GM12878 (cell line): ENCODE data around the gene MGLL. TPM values are rescaled to one million over a fixed set of nuclear protein-coding genes. Genes with fewer than 3 reads are reported as not detected.

ENCODE experiments used
- ATAC-seq: fragments of 200-7000 bp; cut with Tn5 transposase; 3 replicates; pipeline ENCODE4 v1.9.1; 2020; ENCODE audit warnings: mild to moderate bottlenecking, moderate library complexity
- BruUV-seq: library from RNA; stranded (reverse); fragments of 400-500 nt; replicated peaks from 2 replicates; lab custom pipeline; 2021; lab: Mats Ljungman, UMichigan
- CTCF ChIA-PET: fragments of 300-600 bp; sonication (Branson Sonifier 250); formaldehyde crosslinking; extraction: SDS; loops from one replicate; lab custom pipeline; 2021; ENCODE audit warnings: inconsistent platforms; lab: Yijun Ruan, JAX
- POLR2A ChIA-PET: fragments of 350-600 bp; formaldehyde crosslinking; extraction: SDS; loops from one replicate; lab custom pipeline; 2021; ENCODE audit warnings: inconsistent platforms; lab: Charles Lee
- RAD21 ChIA-PET: fragments of 300-600 bp; sonication (Branson Sonifier 250); formaldehyde crosslinking; loops from one replicate; lab custom pipeline; 2023; ENCODE audit warnings: antibody characterized with exemption; ENCODE audit not compliant: unreplicated experiment; lab: Charles Lee
- SMC1A ChIA-PET: fragments of 300-600 bp; sonication (Branson Sonifier 250); formaldehyde crosslinking; loops from one replicate; lab custom pipeline; 2023; ENCODE audit not compliant: unreplicated experiment, uncharacterized antibody; lab: Charles Lee
- DNase-seq: peaks from one replicate; pipeline ENCODE4 v3.0.0-alpha.2; 2011; ENCODE audit warnings: low read depth, low spot score
- FAIRE-seq: peaks from 3 replicates; lab custom pipeline; 2011; peaks lifted over from hg19 to GRCh38; lab: Jason Lieb, UNC
- H2AFZ ChIP-seq: 2 replicates; pipeline ENCODE4 v1.6.0; 2011; ENCODE audit warnings: low read depth, low read length, control low read depth; ENCODE audit not compliant: control insufficient read depth
- H3K27ac ChIP-seq: 2 replicates; pipeline ENCODE4 v1.5.1; 2011; ENCODE audit warnings: control low read depth; ENCODE audit not compliant: control insufficient read depth, insufficient read depth
- H3K27me3 ChIP-seq, 2 experiments: replicated peaks in 1 of 2; 2 replicates each; pipeline versions ENCODE4 v1.6.0 to v1.6.1; 2011; ENCODE audit warnings: low read length in 1 of 2; ENCODE audit not compliant: control insufficient read depth in 2 of 2, insufficient read depth in 2 of 2
- H3K36me3 ChIP-seq, 2 experiments: 2 replicates each; pipeline ENCODE4 v1.5.1; 2011; ENCODE audit warnings: low read length in 1 of 2; ENCODE audit not compliant: control insufficient read depth in 2 of 2, insufficient read depth in 2 of 2
- H3K4me1 ChIP-seq: 2 replicates; pipeline ENCODE4 v1.6.1; 2011; ENCODE audit warnings: mild to moderate bottlenecking, low read length, moderate library complexity, mixed read lengths; ENCODE audit not compliant: control insufficient read depth, insufficient read depth
- H3K4me2 ChIP-seq: 2 replicates; pipeline ENCODE4 v1.6.0; 2011; ENCODE audit warnings: control low read depth; ENCODE audit not compliant: control insufficient read depth, insufficient read depth
- H3K4me3 ChIP-seq: fragments of 200-600 bp; sonication (generic); 2 replicates; pipeline ENCODE4 v1.5.1; 2016
- H3K79me2 ChIP-seq: 2 replicates; pipeline ENCODE4 v1.6.0; 2011; ENCODE audit warnings: low read length; ENCODE audit not compliant: control insufficient read depth, insufficient read depth
- H3K9ac ChIP-seq: 2 replicates; pipeline ENCODE4 v1.8.0; 2011; ENCODE audit warnings: low read length, control low read depth, mixed read lengths; ENCODE audit not compliant: control insufficient read depth, insufficient read depth
- H3K9me3 ChIP-seq: replicated peaks from 3 replicates; pipeline ENCODE4 v1.5.1; 2011; ENCODE audit warnings: mild to moderate bottlenecking, low read length; ENCODE audit not compliant: control insufficient read depth, insufficient read depth
- H4K20me1 ChIP-seq: 2 replicates; pipeline ENCODE4 v1.6.0; 2011; ENCODE audit not compliant: control insufficient read depth, insufficient read depth
- CHD2 ChIP-seq: IDR thresholded peaks from 2 replicates; pipeline ENCODE4 v1.6.1; 2011; ENCODE audit warnings: low read depth, low read length, improper control_type of control experiment, borderline replicate concordance
- MAX ChIP-seq: IDR thresholded peaks from 2 replicates; pipeline ENCODE4 v1.6.1; 2012; ENCODE audit warnings: low read depth, low read length, improper control_type of control experiment
- REST ChIP-seq: IDR thresholded peaks from 2 replicates; pipeline ENCODE4 v1.6.1; 2012; ENCODE audit warnings: mild to moderate bottlenecking, low read depth, low read length
- RUNX3 ChIP-seq: IDR thresholded peaks from 2 replicates; pipeline ENCODE4 v1.6.1; 2012; ENCODE audit warnings: low read length, inconsistent platforms
- SMAD1 ChIP-seq: fragments of 450-650 bp; IDR thresholded peaks from 2 replicates; pipeline ENCODE4 v1.6.1; 2018; ENCODE audit warnings: mild to moderate bottlenecking, low read depth; ENCODE audit not compliant: partially characterized antibody
- USF1 ChIP-seq: IDR thresholded peaks from 2 replicates; pipeline ENCODE4 v1.6.1; 2011; ENCODE audit warnings: borderline replicate concordance, low read depth, mild to moderate bottlenecking, moderate library complexity, mixed read lengths, low read length; ENCODE audit not compliant: insufficient read depth; ENCODE audit errors: extremely low read length
- ZNF24 ChIP-seq: fragments of 450-650 bp; IDR thresholded peaks from 2 replicates; pipeline ENCODE4 v1.6.1; 2017; ENCODE audit warnings: antibody characterized with exemption, mild to moderate bottlenecking
- ZZZ3 ChIP-seq: IDR thresholded peaks from 2 replicates; pipeline ENCODE4 v1.6.1; 2011; ENCODE audit warnings: low read depth; ENCODE audit not compliant: control insufficient read depth, insufficient read length
- WGBS: methylation state at CpG from one replicate; pipeline ENCODE4 v1.1.6; 2016; ENCODE audit warnings: low lambda C conversion rate; ENCODE audit not compliant: insufficient replicate concordance, insufficient coverage; ENCODE audit errors: missing lambda C conversion rate; 5-methylcytosine and 5-hydroxymethylcytosine counted together
- in situ Hi-C: fragments of 300-500 bp; cut with MboI; formaldehyde crosslinking; loops from 9 replicates; pipeline ENCODE4 v1.14.3; 2018; ENCODE audit warnings: mixed read lengths
- intact Hi-C: fragments of 100-400 bp; cut with micrococcal nuclease; formaldehyde crosslinking; loops from one replicate; pipeline ENCODE4 v1.14.2; 2022; ENCODE audit not compliant: unreplicated experiment
- polyA plus RNA-seq, 11 experiments: library from polyadenylated mRNA; depleted of rRNA in 4 of 11; unstranded in 6 of 11; stranded (reverse) in 5 of 11; fragments of >200 nt; fragmentation: Nextera tagmentation in 4 of 11; fragmentation: Illumina TruSeq in 1 of 11; extraction: Ambion mirVana in 4 of 11; extraction: Trizol in 1 of 11; gene quantifications; 1 replicate in 1 of 11; 2 replicates in 10 of 11; pipeline versions ENCODE4 v1.2.1 to v1.2.3, GENCODE V29; 2011 to 2016; ENCODE audit warnings: inconsistent platforms in 2 of 11, missing spikeins in 2 of 11, low read depth in 1 of 11
- total RNA-seq, 4 experiments: library from RNA; depleted of rRNA in 3 of 4; stranded (reverse); fragments of >200 nt in 3 of 4; fragmentation: Illumina TruSeq in 1 of 4; extraction: Trizol in 1 of 4; gene quantifications; 2 replicates each; pipeline versions ENCODE4 v1.2.1 to v1.2.3, GENCODE V29; 2013 to 2021

MGLL gene
- total and polyA plus RNA-seq, 10 of the 15 experiments (the other 5 are each of a cell fraction or from before 2014, with no cell fraction given), result 44.9 to 177 (median 72.9) TPM

GRCh38 chr3:127802606-127803005 is 19.7 kb downstream of the MGLL start:
- no peak overlapping the region for H2AFZ ChIP-seq
- ATAC-seq (no peak), FAIRE-seq (no peak), DNase-seq (no peak)
- BruUV-seq, result no TSS peak
- TF ChIP-seq RUNX3, result no peak
- TF ChIP-seq SMAD1, result no peak
- TF ChIP-seq ZZZ3, result no peak
- TF ChIP-seq REST, result no peak
- no peak for TF ChIP-seq MAX
- TF ChIP-seq USF1, result no peak
- TF ChIP-seq ZNF24, result no peak
- no peak for TF ChIP-seq CHD2
- no peaks in the 10 kb centered on the region for H3K9me3 ChIP-seq
- in situ Hi-C loops (no loop called here), intact Hi-C loops (no loop called here)
- H3K79me2 ChIP-seq, result peaks cover 3% of the 10 kb centered on the region; the same call in 1 of the 2 replicates
- no peak overlapping the region for H3K4me3 ChIP-seq
- peaks cover 6 to 10% of the 10 kb centered on the region in 2 experiments; a peak in 3 of 4 replicates for H3K36me3 ChIP-seq
- no peak overlapping the region for H3K4me2 ChIP-seq
- CTCF ChIA-PET, result no interaction called here
- SMC1A ChIA-PET, result no interaction called here
- 95% methylated on average over 6 of the region's 6 CpGs for WGBS
- RAD21 ChIA-PET, result no interaction called here
- H3K27me3 ChIP-seq, result no peaks in the 10 kb centered on the region
- no peaks in the 10 kb centered on the region for H4K20me1 ChIP-seq
- POLR2A ChIA-PET, result interaction anchor here (0.6 kb wide), 1 partner anchor 20 kb away, joined by 4 read pairs; no protein-coding TSS in a partner anchor
- H3K9ac ChIP-seq, result no peak overlapping the region
- no peak overlapping the region for H3K27ac ChIP-seq
- peaks cover 5% of the 10 kb centered on the region for H3K4me1 ChIP-seq
